ENCODE results near the gene PWP2.

PWP2 gene

DNA sequence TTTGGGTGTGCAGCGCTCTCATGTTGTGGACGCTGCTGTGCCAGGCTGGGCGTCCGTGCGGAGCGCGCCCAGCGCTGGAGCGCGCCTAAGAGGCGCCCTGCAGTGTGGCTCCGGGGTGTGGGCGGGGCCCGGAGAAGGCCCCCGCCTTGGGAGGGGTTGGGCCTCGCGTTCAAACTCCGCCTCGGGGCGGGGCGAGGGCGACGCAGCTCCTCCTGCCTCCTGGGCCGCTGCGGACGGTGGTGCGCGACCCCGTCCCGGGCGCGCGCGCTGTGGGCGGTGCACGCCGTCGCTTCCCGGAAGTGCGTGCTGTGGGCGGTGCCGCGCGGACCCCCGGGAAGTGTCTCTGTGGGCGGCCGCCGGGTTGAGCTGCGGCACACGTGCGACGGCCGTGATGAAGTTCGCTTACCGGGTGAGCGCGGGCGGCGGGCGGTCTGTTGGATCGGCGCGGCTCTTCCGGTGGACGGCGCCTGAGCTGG is at the start of gene PWP2:
Gene PWP2, plus strand, starts transcription at position 374 of the 476 bp plus-strand sequence. Its CDS starts 18 bp downstream, at position 392.
- DNase-seq (ENCODE audit: low spot score) = peak; percentile 35

DNA sequence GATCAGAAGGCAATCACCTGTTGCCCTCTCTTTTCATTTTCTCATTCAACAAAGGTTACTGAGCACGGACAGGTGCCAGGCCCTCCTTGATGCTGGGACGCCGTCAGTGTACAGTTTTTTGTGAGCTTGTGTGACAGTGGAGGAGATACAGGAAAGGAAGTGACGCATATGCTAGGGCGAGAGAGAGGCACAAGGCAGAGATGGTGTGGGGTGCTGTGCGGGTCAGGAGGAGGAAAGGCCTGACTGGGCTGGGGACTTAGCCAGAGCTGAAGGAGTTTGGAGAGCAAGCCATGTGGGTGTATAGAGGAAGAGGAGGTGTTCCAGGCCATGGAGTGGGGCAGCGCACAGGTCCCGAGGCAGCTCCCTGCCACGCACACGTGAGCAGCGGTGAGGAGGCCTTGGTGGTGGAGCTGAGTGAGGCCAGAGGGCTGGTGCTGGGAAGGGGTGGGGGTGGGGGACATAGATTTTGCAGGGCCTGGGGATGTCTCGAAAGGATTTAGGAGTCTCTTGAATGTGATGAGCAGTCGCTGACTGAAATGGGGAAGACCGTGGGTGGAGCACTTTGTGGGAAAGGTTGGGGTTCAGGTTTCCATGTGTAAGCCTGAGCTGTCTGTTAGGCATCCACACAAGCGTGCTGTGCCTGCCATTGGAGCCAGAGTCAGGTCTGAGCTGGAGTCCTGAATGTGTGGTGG is 49.1 kb upstream of the PWP2 start:
- DNase-seq (ENCODE audit: low spot score) = no peak

DNA sequence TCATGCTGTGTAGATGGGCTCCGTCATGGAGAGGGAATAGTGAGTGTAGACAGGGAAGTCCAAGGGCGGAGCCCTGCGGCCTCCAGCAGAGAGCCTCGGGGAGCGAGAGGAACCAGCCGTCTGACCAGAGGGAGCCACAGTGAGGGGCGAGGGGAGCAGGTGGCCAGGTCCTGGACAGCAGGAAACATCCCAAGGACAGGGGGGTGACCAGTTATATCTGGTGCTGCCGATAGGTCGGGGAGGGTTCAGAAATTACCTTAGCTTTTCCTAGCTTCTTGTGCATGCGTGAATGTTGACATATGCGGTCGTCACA is 48.6 kb upstream of the PWP2 start:
- DNase-seq (ENCODE audit: low spot score) = no peak

DNA sequence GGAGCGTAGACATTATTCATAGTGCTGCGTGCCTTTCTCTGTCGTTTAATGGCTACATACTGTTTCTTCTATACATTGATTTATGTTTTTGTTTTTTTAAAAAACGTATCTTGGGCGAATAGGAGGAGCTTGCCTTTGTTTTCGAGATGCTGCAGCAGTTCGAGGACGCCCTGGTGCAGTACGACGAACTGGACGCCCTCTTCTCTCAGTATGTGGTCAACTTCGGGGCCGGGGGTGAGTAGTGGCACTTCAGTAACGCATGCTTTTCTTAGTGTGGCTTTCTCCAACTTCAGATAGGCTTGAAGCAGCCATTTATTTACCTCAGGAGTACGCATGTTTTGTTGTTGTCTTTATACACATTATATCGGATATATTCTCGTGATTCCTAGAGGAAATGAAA is 48.2 kb upstream of the PWP2 start:
- no peak for DNase-seq (ENCODE audit: low spot score)

DNA sequence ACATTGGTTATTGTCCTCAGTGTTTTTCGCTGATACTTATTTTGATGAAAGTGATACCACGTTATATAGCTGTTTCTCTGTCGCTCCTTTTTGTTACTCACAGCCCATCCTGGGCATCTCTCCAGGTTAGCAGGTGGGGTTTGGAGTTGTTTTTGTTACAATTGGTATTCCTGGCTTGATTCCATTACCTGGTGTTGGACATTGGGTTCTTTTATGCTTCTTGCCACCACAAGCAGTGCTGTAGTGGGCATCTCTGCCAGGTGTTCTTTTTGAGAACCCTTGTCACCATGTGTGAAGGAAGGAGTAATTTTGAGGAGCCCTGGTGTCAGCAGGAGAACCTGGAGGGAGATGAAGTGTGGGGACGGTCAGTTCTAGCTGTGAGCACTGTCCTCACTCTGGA is 47.5 kb upstream of the PWP2 start:
- no peak for DNase-seq (ENCODE audit: low spot score)

DNA sequence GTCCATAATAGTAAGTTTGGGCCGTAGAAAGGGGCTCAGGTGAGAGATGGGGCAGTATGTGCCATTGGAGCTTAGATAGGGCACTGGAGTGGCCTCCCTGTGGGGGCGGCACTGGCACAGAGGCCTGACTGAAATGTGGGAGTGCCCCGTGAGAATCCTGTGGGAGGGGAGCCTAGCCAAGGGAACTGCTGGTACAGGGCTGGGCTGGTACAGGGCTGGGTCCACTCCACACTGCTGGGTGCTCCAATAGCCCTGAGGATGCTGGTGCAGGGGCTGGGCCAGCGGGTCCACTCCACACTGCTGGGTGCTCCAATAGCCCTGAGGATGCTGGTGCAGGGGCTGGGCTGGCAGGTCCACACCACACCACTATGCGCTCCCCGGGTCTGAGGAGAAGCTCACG is 44.8 kb upstream of the PWP2 start:
- no peak for DNase-seq (ENCODE audit: low spot score)

DNA sequence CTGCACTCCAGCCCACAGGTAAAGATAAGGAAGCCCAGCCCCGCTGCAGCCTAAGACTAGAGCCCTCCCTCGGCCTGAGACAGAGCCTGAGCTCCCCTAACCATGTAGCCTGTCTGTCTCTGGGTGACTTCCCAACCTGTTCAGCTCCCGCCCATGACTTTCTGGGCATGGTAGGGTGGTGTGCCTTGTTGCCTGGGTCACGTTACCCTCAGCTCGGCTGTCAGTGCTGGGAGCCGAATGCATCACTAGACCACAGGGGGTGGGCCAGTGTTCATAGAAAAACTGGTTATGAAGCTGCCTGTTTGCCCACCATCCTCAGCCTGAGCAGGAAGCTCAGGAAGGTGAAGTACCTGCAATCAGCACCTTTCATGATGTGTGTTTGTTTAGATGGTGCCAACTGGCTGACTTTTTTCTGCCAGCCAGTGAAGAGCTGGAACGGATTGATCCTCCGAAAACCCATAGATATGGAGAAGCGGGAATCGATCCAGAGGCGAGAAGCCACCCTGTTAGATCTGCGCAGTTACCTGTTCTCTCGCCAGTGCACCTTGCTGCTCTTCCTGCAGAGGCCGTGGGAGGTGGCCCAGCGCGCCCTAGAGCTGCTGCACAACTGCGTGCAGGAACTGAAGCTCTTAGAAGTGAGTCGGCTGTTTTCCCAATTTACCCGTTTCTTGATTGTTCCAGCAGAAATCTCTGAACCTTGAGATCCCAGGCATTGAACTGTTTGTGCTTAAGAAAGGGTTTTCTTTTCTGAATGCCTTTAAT is 43.9 kb upstream of the PWP2 start:
- DNase-seq (ENCODE audit: low spot score) = no peak

DNA sequence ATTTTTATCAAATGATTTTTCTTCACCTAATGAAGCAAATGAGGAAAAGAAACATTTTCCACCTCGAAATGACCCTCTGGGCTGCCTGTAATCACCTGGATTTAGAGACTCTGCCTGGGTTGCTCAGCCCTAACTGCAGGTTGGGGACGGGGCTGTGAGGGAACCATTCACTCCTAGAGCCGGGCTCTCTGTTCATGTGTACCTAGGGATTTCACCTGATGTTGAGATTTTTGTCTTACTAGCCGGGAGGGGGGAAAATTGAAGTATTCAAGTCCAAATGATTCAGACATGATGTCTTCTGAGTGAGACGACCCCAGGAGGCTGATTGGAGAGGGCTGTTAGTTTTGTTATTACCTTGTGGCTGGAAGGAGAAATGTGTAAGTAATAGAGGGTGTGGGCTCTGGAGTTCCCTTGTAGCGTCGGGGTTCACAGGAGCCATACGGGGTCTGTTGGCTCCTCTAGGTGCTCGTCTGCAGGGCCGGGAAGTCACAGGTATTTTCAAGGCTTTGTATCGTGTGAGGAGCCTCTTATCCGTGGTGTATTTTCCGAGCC is 42.3 kb upstream of the PWP2 start:
- DNase-seq (ENCODE audit: low spot score) = no peak

DNA sequence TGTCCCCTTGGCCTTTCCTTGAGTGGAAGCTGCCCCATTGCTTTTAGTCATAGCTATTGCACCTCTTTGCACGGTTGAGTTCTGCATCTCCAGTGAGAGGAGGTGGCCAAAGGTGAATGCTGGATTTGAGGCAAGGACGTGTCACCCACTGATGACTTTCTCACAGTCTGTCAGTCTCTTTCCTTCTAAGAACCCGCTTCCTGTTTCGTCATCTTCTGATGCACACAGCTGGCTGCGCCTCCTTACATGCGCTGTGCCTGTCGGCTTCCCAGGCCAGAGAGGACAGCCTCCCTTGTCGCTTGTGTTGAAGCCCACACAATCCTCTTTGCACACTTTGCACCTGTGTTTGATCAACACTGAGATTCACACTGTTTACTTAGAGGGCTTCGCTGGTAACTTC is 41.8 kb upstream of the PWP2 start:
- DNase-seq (ENCODE audit: low spot score) = peak; percentile 82

DNA sequence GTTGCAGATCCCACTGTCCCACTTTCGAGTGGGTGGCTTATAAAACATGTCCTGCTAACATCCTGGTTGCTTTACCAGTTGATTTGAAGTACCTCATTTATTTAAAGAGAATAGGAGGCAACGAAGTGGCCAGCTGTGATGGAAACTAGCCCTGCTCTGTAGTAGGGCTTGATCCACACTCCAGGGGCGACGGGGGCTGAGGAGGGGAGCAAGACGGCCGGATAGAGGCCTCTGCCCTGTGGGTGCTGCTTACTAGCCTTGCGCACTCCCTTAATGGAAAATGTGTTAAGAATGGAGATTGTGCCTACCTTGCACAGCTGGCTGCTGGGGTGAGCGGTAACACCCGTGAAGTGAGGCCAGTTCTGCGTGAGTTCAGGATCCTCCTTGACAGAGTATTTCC is 41.1 kb upstream of the PWP2 start:
- DNase-seq (ENCODE audit: low spot score) = no peak

DNA sequence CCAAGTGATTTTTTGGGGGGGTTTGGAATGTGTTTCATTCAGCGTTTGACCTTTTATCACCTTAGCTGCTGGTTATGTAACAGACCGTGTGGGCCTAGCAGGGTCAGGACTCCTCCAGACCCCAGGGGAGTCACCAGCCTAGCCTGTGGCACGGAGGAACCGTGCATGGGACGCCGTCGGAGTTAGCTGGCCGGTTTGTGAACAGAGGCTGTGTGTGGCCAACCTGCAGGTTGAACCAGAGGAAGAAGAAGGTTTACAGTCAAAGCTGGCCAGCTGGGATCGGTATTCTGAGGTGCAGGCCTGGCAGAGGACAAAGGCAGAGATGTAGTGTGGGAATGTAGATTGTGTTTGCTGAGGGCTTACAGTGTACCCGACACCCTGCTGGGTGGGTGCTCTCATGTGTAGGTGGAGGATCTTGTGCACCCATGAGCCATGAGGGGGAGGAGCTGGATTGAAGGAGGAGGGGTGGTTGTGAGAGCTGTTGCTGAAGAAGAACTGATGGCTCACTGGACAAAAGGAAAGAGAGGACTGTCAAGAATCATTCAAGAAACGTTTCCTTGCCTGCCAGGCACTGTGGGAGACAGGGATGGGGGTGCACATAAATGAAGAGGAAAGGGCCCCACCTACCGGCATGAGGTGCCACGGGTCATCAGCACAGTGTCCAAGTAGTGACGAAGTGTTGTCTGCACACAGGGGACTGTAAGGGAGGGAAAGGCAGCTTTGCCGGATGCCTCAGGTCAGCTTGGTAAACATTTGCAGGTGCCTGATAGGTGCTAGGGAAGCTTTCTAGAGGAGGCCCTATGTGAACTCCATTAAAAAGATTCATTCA is 40.0 kb upstream of the PWP2 start:
- no peak for DNase-seq (ENCODE audit: low spot score)

DNA sequence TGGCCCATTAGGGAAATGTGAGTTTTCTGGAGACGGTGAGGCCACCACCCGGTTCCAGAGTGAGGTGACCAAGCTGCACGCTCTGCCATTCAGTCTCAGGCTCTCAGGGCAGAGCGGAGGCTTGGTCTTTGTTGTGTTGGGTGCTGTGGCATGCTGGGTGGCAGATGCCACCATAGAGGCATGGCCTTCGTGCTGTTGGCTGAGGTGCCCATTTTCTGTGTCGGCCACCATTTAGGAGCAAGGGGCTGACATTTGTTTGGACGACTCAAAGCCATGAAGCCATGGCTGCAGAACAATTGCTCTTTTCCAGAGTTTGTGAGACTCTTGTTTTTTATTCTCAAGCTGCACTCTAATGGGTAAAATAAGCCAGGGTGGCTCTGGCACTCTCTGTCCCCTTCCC is 36.8 kb upstream of the PWP2 start:
- no peak for DNase-seq (ENCODE audit: low spot score)

DNA sequence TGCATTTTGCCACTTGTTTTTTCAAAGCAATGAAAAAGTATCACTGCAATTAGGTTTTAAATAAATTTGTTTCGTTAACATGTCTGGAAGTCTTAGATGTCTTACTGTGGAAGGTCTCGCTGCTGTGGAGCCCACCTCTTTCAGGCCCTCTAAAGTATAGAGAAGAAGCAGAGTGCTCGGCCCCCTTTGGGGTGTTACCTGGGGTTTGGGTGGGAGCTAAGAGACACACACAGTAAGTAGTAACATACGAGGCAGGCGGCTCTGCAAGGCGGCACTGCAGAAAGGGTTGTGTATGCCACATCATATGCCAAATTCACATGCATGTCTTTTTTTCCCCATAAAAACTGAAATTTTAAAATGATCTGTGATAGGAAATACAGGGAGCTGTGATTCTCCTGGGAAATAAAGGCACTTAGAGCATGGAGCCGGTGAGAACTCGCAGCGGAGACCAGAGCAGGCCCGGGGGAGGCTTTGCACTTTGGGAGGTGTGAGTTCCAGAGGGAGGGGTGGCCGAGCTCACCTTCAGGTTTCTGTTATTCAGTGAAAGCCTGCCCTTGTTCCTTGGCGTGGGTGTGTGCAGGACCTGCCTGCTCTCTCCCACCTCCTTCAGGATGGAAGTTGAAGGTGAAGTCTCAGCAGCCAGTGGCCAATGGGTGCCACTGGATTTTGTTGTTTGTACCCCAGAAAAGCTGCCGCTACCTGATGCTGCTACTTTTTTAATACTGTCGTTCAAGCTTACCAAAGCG is 35.7 kb upstream of the PWP2 start:
- no peak for DNase-seq (ENCODE audit: low spot score)

DNA sequence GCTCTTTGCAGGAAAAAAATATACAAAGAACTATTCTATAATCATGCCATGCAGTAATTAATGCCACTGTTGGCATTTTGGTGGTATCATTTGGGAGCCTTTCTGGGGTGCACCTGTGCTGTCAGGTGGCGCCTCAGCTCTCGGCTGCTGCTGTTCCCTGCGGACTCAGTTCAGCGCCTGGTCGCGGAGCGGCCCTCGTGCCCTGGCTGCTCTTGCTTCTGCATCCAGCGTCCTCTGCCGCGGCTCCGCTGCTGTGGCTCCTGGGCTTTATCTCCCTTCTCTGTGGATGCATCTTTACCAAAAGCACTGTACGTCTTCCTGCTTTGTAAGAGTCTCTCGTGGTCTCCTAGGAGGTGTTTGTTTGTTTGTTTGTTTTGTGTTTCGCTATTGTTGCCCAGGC is 35.1 kb upstream of the PWP2 start:
- DNase-seq (ENCODE audit: low spot score) = no peak

DNA sequence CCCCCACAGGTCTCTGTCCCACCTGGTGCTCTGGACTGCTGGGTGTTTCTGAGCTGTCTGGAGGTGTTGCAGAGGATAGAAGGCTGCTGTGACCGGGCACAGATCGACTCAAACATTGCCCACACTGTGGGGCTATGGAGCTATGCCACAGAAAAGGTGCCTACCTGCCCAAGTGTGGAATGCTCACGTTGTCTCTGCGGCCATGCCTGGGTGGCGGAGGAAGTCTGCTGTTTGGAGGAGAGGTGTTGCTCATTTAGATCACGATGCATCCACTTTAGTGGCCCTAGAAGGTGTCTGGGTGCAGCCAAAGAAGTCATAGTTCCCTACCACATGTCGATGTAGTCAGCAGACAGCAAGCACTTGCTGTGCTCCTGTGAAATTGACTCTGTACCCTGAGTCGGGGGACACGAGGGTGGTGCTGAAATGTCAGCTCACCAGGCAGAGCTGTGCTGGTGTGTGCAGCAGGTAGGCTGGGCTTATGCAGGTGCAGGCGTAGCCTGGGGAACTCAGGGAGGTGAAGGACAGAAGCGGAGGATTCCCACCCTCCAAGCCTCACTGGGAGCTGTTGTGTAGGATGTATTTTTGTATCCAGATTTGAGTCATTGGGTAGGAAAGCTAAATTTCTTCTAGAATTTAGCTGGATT is 32.8 kb upstream of the PWP2 start:
- peak; percentile 30 for DNase-seq (ENCODE audit: low spot score)

DNA sequence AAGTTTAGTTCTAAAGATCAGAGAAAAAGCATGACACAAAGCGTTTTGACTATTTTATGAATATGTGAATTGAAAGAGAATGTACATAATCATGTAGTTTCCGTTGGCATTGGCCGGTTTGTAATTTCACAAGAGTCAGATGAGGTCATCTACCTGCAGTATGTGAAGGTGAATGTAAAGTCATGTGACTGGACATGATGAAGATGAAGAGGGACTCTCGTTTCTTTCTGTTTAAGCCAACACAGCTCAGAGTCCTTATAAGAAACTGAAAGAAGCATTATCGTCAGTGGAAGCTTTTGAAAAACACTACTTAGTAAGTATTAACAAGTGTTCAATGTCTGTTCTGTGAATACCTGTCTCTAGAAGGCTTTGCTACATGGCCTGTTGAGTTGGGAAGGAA is 30.9 kb upstream of the PWP2 start:
- no peak for DNase-seq (ENCODE audit: low spot score)

DNA sequence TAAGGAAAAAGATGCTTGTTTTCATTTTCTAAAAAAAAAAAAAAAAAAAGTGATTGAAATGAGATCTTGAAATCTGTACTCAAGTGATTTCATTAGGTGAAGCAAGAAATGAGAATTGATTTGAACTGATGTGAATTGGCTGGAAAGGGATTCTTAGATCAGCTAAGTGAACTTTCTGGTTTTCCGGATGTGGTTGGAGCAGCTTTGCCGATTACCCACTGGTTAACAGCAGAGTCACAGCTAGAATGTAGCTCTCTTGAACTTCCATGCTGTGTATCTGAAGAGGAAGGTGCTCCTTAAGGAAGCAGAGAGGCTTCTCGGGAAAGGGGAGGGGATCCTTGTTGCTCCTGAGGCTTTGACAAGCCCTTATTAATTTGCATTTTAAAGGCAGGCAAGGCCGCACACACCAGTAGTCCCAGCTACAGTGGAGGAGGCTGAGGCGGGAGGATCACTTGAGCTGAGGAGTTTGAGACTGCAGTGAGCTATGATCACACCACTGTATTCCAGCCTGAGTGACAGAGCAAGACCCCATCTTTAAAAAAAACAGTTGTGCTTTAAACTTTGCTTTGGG is 28.7 kb upstream of the PWP2 start:
- DNase-seq (ENCODE audit: low spot score) = no peak

DNA sequence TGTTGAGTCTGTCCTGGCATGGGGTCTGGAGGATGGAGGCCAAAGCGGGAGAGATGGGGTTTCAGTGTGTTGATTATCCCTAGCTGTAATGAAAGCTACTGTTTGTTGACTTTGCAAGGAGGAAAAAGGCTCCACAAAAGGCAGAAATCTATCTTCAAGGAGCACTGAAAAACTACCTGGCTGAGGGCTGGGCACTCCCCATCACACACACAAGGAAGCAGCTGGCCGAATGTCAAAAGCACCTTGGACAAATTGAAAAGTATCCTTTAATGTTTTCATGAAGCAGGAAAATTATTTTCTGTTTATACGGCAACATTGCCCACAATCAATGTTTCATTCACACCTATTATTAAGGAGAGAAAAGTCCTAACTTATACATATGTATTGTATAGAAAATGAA is 27.8 kb upstream of the PWP2 start:
- no peak for DNase-seq (ENCODE audit: low spot score)

DNA sequence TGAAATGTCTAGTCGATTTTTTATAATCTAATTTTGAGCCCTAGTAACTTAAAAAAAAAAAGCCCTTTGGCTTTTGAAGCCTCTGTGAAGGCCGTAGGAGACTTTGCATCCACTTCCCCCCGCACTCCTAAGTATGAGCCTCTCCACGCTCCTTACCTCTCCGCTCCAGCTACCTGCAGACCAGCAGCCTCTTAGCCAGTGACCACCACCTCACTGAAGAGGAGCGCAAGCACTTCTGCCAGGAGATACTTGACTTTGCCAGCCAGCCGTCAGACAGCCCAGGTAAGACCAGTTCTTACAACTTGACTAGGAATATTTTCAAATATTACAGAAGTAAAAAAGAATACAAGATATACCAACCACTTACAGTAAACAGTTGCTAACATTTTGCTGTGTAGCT is 27.4 kb upstream of the PWP2 start:
- DNase-seq (ENCODE audit: low spot score) = no peak

DNA sequence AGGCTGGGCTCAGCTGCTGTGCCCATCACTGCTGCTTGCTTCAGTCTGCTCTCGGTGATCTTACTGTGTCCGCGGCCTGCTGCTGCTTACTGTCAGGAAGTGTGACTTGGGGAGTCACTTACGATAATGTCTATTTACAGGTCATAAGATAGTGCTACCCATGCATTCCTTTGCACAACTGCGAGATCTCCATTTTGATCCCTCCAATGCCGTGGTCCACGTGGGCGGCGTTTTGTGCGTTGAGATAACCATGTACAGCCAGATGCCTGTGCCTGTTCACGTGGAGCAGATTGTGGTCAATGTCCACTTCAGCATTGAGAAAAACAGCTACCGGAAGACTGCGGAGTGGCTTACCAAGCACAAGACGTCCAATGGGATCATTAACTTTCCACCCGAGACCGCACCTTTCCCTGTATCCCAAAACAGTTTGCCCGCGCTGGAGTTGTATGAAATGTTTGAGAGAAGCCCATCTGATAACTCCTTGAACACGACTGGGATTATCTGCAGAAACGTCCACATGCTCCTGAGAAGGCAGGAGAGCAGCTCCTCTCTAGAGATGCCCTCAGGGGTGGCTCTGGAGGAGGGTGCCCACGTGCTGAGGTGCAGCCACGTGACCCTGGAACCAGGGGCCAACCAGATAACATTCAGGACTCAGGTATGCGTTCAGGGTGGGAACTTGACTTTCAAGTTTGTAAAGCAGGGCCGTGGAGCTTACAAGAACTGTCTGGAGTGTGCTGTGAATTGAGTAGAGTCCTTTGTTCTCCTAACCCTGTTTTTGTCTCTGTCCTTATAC is 24.4 kb upstream of the PWP2 start:
- DNase-seq (ENCODE audit: low spot score) = no peak
